GM12878 (cell line): ENCODE measurements around the gene ZNF428. TPM values are rescaled to one million over a fixed set of nuclear protein-coding genes. Genes with fewer than 3 reads are reported as not detected.

Experiments
- SMC3 ChIP-seq: IDR thresholded peaks from 2 replicates; pipeline ENCODE4 v1.6.1; 2011; ENCODE audit warnings: low read length, improper control_type of control experiment, borderline replicate concordance
- polyA plus RNA-seq, 11 experiments: library from polyadenylated mRNA; depleted of rRNA in 4 of 11; unstranded in 6 of 11; stranded (reverse) in 5 of 11; fragments of >200 nt; fragmentation: Nextera tagmentation in 4 of 11; fragmentation: Illumina TruSeq in 1 of 11; extraction: Ambion mirVana in 4 of 11; extraction: Trizol in 1 of 11; gene quantifications; 1 replicate in 1 of 11; 2 replicates in 10 of 11; pipeline versions ENCODE4 v1.2.1 to v1.2.3, GENCODE V29; 2011 to 2016; ENCODE audit warnings: inconsistent platforms in 2 of 11, missing spikeins in 2 of 11, low read depth in 1 of 11
- total RNA-seq, 4 experiments: library from RNA; depleted of rRNA in 3 of 4; stranded (reverse); fragments of >200 nt in 3 of 4; fragmentation: Illumina TruSeq in 1 of 4; extraction: Trizol in 1 of 4; gene quantifications; 2 replicates each; pipeline versions ENCODE4 v1.2.1 to v1.2.3, GENCODE V29; 2013 to 2021
- TF ChIP-seq, protein P1 (sequence below): fragments of 450-650 bp; IDR thresholded peaks from 2 replicates; pipeline ENCODE4 v1.6.1; 2017; ENCODE audit warnings: mild to moderate bottlenecking, moderate library complexity
- TF ChIP-seq, protein P2 (sequence below): fragments of 450-650 bp; IDR thresholded peaks from 2 replicates; pipeline ENCODE4 v1.6.1; 2018; ENCODE audit warnings: mild to moderate bottlenecking, low read depth, moderate library complexity; ENCODE audit not compliant: partially characterized antibody

Gene ZNF428
- total and polyA plus RNA-seq, 10 of the 15 experiments (the other 5 are each of a cell fraction or from before 2014, with no cell fraction given) = 0.27 to 57.8 (median 20.4) TPM

DNA sequence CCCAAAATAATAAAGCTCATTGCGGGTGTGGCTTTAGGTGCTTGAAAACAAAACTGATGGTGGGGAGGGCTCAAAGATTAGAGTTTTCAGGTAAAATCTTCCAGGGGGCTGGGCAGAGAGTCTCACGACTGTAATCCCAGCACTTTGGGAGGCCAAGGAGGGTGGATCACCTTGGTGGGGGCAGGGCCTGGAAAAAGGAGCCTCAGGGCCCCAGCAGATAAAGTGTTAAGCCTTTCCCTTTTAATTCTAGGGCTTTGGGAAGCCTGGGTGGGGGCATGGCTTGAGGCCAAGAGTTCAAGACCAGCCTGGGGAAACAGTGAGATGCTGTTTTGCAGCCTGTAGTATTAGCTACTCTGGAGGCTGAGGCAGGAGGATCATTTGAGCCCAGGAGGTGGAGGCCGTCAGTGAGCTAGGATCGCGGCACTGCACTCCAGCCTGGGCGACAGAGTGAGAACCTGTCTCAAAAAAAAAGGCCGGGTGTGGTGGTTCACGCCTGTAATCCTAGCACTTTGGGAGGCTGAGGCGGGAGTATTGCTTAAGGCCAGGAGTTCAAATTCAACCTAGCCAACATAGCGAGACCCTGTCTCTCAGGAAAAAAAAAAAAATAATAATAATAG, 25.2 kb downstream of the ZNF428 start (continued):
- TF ChIP-seq, protein P1, sequence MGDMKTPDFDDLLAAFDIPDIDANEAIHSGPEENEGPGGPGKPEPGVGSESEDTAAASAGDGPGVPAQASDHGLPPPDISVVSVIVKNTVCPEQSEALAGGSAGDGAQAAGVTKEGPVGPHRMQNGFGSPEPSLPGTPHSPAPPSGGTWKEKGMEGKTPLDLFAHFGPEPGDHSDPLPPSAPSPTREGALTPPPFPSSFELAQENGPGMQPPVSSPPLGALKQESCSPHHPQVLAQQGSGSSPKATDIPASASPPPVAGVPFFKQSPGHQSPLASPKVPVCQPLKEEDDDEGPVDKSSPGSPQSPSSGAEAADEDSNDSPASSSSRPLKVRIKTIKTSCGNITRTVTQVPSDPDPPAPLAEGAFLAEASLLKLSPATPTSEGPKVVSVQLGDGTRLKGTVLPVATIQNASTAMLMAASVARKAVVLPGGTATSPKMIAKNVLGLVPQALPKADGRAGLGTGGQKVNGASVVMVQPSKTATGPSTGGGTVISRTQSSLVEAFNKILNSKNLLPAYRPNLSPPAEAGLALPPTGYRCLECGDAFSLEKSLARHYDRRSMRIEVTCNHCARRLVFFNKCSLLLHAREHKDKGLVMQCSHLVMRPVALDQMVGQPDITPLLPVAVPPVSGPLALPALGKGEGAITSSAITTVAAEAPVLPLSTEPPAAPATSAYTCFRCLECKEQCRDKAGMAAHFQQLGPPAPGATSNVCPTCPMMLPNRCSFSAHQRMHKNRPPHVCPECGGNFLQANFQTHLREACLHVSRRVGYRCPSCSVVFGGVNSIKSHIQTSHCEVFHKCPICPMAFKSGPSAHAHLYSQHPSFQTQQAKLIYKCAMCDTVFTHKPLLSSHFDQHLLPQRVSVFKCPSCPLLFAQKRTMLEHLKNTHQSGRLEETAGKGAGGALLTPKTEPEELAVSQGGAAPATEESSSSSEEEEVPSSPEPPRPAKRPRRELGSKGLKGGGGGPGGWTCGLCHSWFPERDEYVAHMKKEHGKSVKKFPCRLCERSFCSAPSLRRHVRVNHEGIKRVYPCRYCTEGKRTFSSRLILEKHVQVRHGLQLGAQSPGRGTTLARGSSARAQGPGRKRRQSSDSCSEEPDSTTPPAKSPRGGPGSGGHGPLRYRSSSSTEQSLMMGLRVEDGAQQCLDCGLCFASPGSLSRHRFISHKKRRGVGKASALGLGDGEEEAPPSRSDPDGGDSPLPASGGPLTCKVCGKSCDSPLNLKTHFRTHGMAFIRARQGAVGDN = no peak
- no peak for TF ChIP-seq SMC3
- TF ChIP-seq, protein P2, sequence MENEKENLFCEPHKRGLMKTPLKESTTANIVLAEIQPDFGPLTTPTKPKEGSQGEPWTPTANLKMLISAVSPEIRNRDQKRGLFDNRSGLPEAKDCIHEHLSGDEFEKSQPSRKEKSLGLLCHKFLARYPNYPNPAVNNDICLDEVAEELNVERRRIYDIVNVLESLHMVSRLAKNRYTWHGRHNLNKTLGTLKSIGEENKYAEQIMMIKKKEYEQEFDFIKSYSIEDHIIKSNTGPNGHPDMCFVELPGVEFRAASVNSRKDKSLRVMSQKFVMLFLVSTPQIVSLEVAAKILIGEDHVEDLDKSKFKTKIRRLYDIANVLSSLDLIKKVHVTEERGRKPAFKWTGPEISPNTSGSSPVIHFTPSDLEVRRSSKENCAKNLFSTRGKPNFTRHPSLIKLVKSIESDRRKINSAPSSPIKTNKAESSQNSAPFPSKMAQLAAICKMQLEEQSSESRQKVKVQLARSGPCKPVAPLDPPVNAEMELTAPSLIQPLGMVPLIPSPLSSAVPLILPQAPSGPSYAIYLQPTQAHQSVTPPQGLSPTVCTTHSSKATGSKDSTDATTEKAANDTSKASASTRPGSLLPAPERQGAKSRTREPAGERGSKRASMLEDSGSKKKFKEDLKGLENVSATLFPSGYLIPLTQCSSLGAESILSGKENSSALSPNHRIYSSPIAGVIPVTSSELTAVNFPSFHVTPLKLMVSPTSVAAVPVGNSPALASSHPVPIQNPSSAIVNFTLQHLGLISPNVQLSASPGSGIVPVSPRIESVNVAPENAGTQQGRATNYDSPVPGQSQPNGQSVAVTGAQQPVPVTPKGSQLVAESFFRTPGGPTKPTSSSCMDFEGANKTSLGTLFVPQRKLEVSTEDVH = no peak
